H1 (cell line): Measurements from ENCODE around the gene CD63. TPM values are rescaled to one million over a fixed set of nuclear protein-coding genes. Genes with fewer than 3 reads are reported as not detected.

ENCODE experiments used
- CHD7 ChIP-seq: fragments of 300-600 bp; sonication (generic); IDR thresholded peaks from 2 replicates; pipeline ENCODE4 v1.7.1; 2012; ENCODE audit warnings: low read length, moderate library complexity, mild to moderate bottlenecking, inconsistent platforms; ENCODE audit not compliant: insufficient replicate concordance
- JUN ChIP-seq: IDR thresholded peaks from 2 replicates; pipeline ENCODE4 v1.6.1; 2011; ENCODE audit warnings: low read depth, mild to moderate bottlenecking, improper control_type of control experiment, low read length
- RFX5 ChIP-seq: IDR thresholded peaks from 2 replicates; pipeline ENCODE4 v1.6.1; 2011; ENCODE audit warnings: low read depth, low read length, improper control_type of control experiment, borderline replicate concordance
- polyA plus RNA-seq, 7 experiments: library from polyadenylated mRNA; depleted of rRNA in 3 of 7; stranded (reverse) in 5 of 7; unstranded in 2 of 7; fragments of >200 nt in 5 of 7; fragments of 200-250 nt in 2 of 7; gene quantifications; 1 replicate in 5 of 7; 2 replicates in 1 of 7; 4 replicates in 1 of 7; pipeline versions ENCODE4 v1.2.1 to v1.2.3, GENCODE V29; 2011 to 2013; ENCODE audit warnings: missing spikeins in 2 of 7, mixed read lengths in 2 of 7
- total RNA-seq: library from RNA; stranded (reverse); fragmentation: NEBNext Ultra II Directional; extraction: Animal tissue kit (Norgen Biotek cat#: 25700); gene quantifications from 2 replicates; pipeline ENCODE4 v1.2.1, GENCODE V29; 2021

The CD63 gene
- total and polyA plus RNA-seq, 2 of the 8 experiments (the other 6 are each of a cell fraction or from before 2014, with no cell fraction given), result 440 to 526 TPM

- TF ChIP-seq CHD7, result no peak
- no peak for TF ChIP-seq JUN
- no peak for TF ChIP-seq RFX5
Observed at GRCh38 chr12:55705782-55706402, 22.9 kb downstream of the CD63 start (continued).
